Measurements from ENCODE around the gene MAPK8IP3. TPM values are rescaled to one million over a fixed set of nuclear protein-coding genes. Genes with fewer than 3 reads are reported as not detected.

MAPK8IP3 gene
- total and polyA plus RNA-seq, 12 donors, result 12.1 to 430 (median 56.1) TPM

- Histone ChIP-seq H3K27me3 (no peaks in the 10 kb centered on the region), H3K4me1 (replicated peaks in 1 of 2) (no peaks in the 10 kb centered on the region), H3K27ac (no peak overlapping the region), H3K9me3 (replicated peaks in 1 of 3) (no peaks in the 10 kb centered on the region), H3K4me3 (no peak overlapping the region), H3K36me3 (replicated peaks in 1 of 2) (peaks cover 0 to 37% of the 10 kb centered on the region in 2 donors)
- TF ChIP-seq, protein P1, sequence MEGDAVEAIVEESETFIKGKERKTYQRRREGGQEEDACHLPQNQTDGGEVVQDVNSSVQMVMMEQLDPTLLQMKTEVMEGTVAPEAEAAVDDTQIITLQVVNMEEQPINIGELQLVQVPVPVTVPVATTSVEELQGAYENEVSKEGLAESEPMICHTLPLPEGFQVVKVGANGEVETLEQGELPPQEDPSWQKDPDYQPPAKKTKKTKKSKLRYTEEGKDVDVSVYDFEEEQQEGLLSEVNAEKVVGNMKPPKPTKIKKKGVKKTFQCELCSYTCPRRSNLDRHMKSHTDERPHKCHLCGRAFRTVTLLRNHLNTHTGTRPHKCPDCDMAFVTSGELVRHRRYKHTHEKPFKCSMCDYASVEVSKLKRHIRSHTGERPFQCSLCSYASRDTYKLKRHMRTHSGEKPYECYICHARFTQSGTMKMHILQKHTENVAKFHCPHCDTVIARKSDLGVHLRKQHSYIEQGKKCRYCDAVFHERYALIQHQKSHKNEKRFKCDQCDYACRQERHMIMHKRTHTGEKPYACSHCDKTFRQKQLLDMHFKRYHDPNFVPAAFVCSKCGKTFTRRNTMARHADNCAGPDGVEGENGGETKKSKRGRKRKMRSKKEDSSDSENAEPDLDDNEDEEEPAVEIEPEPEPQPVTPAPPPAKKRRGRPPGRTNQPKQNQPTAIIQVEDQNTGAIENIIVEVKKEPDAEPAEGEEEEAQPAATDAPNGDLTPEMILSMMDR (IDR thresholded peaks at IDR 0.05), result no peak
- no peak for TF ChIP-seq POLR2A (IDR thresholded peaks at IDR 0.05)
- intact Hi-C loops (cut with DNase I), result no loop called here
- WGBS, 4 donors, result 92 to 98% (median 95%) methylated on average over 13 to 22 of the region's 22 CpGs; no CpG with 5 or more reads in 1 of the 4 donors
- no peak for DNase-seq
Measured at GRCh38 chr16:1734123-1734522, 28.1 kb downstream of the MAPK8IP3 start.

GRCh38 chr16:1734816-1735215 lies 28.8 kb downstream of the MAPK8IP3 start:
- Histone ChIP-seq H3K9me3 (replicated peaks in 1 of 3) (no peaks in the 10 kb centered on the region), H3K27me3 (no peaks in the 10 kb centered on the region), H3K4me3 (no peak overlapping the region), H3K27ac (no peak overlapping the region), H3K36me3 (replicated peaks in 1 of 2) (peaks cover 0 to 30% of the 10 kb centered on the region in 2 donors), H3K4me1 (replicated peaks in 1 of 2) (no peaks in the 10 kb centered on the region)
- intact Hi-C loops (cut with DNase I), result no loop called here
- no peak for DNase-seq
- no peak for TF ChIP-seq POLR2A (IDR thresholded peaks at IDR 0.05)
- TF ChIP-seq, protein P1 (IDR thresholded peaks at IDR 0.05), result no peak
- WGBS, 4 donors, result 90 to 97% (median 95%) methylated on average over 9 to 22 of the region's 22 CpGs

DNA sequence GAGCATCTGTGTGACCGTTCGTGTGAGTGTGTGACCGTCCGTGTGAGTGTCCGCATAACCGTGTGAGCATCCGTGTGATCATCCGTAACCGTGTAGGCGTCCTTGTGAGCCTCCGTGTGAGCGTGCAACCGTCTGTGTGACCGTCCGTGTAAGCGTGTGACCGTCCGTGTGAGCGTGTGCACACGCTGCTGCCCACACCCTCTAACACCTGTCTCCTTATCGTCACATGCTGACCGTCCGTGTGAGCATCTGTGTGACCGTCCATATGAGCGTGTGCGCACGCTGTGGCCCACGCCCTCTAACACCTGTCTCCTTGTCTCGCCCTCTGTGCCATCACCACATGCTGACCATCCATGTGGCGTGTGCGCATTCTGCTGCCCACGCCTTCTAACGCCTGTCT lies 34.2 kb downstream of the MAPK8IP3 start:
- Histone ChIP-seq H3K36me3 (replicated peaks in 1 of 2) (peaks cover 0 to 27% of the 10 kb centered on the region in 2 donors), H3K27ac (no peak overlapping the region), H3K4me3 (no peak overlapping the region), H3K9me3 (replicated peaks in 1 of 3) (no peaks in the 10 kb centered on the region), H3K4me1 (replicated peaks in 1 of 2) (no peaks in the 10 kb centered on the region), H3K27me3 (no peaks in the 10 kb centered on the region)
- WGBS, 4 donors, result 94 to 97% (median 96%) methylated on average over 29 to 33 of the region's 33 CpGs
- intact Hi-C loops (cut with DNase I), result loop anchor here in 1 of 2 donors (10.0 kb wide), 1 partner anchor 65 kb away; the partner anchor contains the start of gene JPT2
- TF ChIP-seq, protein P1 (IDR thresholded peaks at IDR 0.05), result no peak
- TF ChIP-seq POLR2A (IDR thresholded peaks at IDR 0.05), result no peak
- DNase-seq, result no peak

- Histone ChIP-seq H3K4me1 (replicated peaks in 1 of 2) (no peaks in the 10 kb centered on the region), H3K9me3 (replicated peaks in 1 of 3) (no peaks in the 10 kb centered on the region), H3K4me3 (no peak overlapping the region), H3K27me3 (no peaks in the 10 kb centered on the region), H3K27ac (no peak overlapping the region), H3K36me3 (replicated peaks in 1 of 2) (peaks cover 0 to 34% of the 10 kb centered on the region in 2 donors)
- DNase-seq, result no peak
- 89 to 92% (median 90%) methylated on average over 13 to 30 of the region's 30 CpGs for WGBS, 4 donors
- TF ChIP-seq, protein P1 (IDR thresholded peaks at IDR 0.05), result no peak
- no peak for TF ChIP-seq POLR2A (IDR thresholded peaks at IDR 0.05)
- intact Hi-C loops (cut with DNase I), result loop anchor here in 1 of 2 donors (10.0 kb wide), 1 partner anchor 66 kb away; the partner anchor contains the start of gene JPT2
Measured at GRCh38 chr16:1740781-1741490, 34.9 kb downstream of the MAPK8IP3 start.

Measured in adrenal gland (tissue), 12 donors.